Adrenal gland (tissue), 12 donors: ENCODE measurements around the gene LPP. TPM values are rescaled to one million over a fixed set of nuclear protein-coding genes. Genes with fewer than 3 reads are reported as not detected.

Experiments used
- DNase-seq, 7 donors: peaks; one replicate each; pipeline ENCODE4 v3.0.0-alpha.2; 2019 to 2020
- H3K27ac ChIP-seq, 5 donors: fragments of 200-600 bp; sonication (generic) in 4 of 5; 1 replicate in 3 of 5; 2 replicates in 2 of 5; pipeline versions ENCODE4 v1.5.1 to v1.8.0; 2016 to 2020; ENCODE audit warnings: mild to moderate bottlenecking in 1 of 5
- H3K27me3 ChIP-seq: fragments of 200-600 bp; 2 replicates; pipeline ENCODE4 v1.8.0; 2021
- H3K36me3 ChIP-seq, 2 donors: fragments of 200-600 bp; replicated peaks in 1 of 2; 1 replicate in 1 of 2; 2 replicates in 1 of 2; pipeline versions ENCODE4 v1.5.1 to v1.8.0; 2018 to 2022
- H3K4me1 ChIP-seq, 2 donors: fragments of 200-600 bp; replicated peaks in 1 of 2; 1 replicate in 1 of 2; 2 replicates in 1 of 2; pipeline versions ENCODE4 v1.5.1 to v1.8.0; 2018 to 2021
- H3K4me3 ChIP-seq, 4 donors: fragments of 200-600 bp; sonication (generic) in 3 of 4; one replicate each; pipeline ENCODE4 v1.5.1; 2016 to 2018
- H3K9me3 ChIP-seq, 3 donors: fragments of 200-600 bp; sonication (generic) in 1 of 3; replicated peaks in 1 of 3; 1 replicate in 2 of 3; 2 replicates in 1 of 3; pipeline versions ENCODE4 v1.5.1 to v1.8.0; 2016 to 2021
- CTCF ChIP-seq, 6 experiments: fragments of 450-650 bp in 4 of 6; fragments of 200-600 bp in 2 of 6; sonication (generic) in 1 of 6; IDR thresholded peaks; 1 replicate in 5 of 6; 2 replicates in 1 of 6; pipeline versions ENCODE4 v1.5.1 to v1.8.0; 2016 to 2021; ENCODE audit warnings: antibody characterized with exemption in 6 of 6, mild to moderate bottlenecking in 2 of 6, moderate library complexity in 1 of 6
- POLR2A ChIP-seq, 2 donors: fragments of 450-650 bp; IDR thresholded peaks; one replicate each; pipeline ENCODE4 v1.6.1; 2017; ENCODE audit warnings: antibody characterized with exemption in 2 of 2, mild to moderate bottlenecking in 2 of 2, moderate library complexity in 1 of 2
- WGBS, 4 donors: extraction: QIAGEN DNeasy Blood & Tissue Kit in 2 of 4; methylation state at CpG; one replicate each; pipeline versions ENCODE4 v1.1.5 to v1.1.7; 2013 to 2017; 5-methylcytosine and 5-hydroxymethylcytosine counted together
- intact Hi-C, 2 donors: fragments of 100-400 bp; cut with DNase I; formaldehyde crosslinking; loops; one replicate each; pipeline versions ENCODE4 v1.14.1 to v1.15.0; 2022 to 2023
- polyA plus RNA-seq, 3 donors: library from polyadenylated mRNA; stranded (reverse); fragments of 200-250 nt in 2 of 3; fragments of 350-450 nt in 1 of 3; fragmentation: Illumina TruSeq in 1 of 3; extraction: RNeasy Lipid Tissue Mini Kit (QIAGEN cat#74804) in 1 of 3; gene quantifications; one replicate each; pipeline ENCODE4 v1.2.3, GENCODE V29; 2013 to 2014
- total RNA-seq, 9 donors: library from RNA; depleted of rRNA in 4 of 9; stranded (reverse); fragments of >200 nt in 4 of 9; fragments of 120-200 nt in 1 of 9; fragmentation: NEBNext Ultra II Directional in 1 of 9; extraction: Animal tissue kit (Norgen Biotek cat#: 25700) in 1 of 9; gene quantifications; one replicate each; pipeline versions ENCODE4 v1.1.0 to v1.2.4, GENCODE V29; 2013 to 2023
- donor health status: healthy with polysubstance abuse.
- donor health status: Bipolar disorder and iron deficiency.
- donor health status: DM: yes; HTN: yes; CAD: no.
- donor health status: DM: no; HTN: no; CAD: no.
- donor health status: DM: no; HTN: no; CAD: no.
- donor health status: DM: yes; HTN: yes; CAD: no.

LPP gene
- total and polyA plus RNA-seq, 12 donors, result 7.0 to 170 (median 101) TPM

DNA sequence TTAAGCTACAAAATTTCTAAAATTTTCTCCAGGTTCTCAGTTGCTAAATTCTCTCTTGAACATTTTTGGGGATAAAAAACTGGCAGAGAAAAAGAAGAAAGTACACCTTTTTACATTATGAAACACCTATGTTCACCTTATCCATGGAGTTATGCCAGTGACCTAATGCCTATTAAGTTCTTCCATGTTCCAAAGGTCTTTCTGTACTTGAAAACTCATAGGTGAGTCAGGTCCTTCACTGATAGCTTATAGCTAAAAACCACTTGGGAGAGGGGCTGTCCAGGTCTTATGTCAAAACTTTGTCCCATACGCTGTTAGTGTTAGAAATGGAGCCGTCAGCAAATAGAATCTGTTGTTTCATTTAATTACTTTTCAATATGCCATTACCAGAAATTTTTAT, 530.3 kb downstream of the LPP start:
- no peak for TF ChIP-seq CTCF (IDR thresholded peaks at IDR 0.05)
- H3K4me1 ChIP-seq, result peaks cover 18 to 66% of the 10 kb centered on the region in 2 donors
- 77 to 99% (median 98%) methylated on average over 2 of the region's 2 CpGs for WGBS, 4 donors
- no peaks in the 10 kb centered on the region for H3K36me3 ChIP-seq
- H3K27me3 ChIP-seq, result no peaks in the 10 kb centered on the region
- H3K27ac ChIP-seq, result no peak overlapping the region
- DNase-seq, result no peak
- intact Hi-C loops, result no loop called here
- H3K4me3 ChIP-seq, result no peak overlapping the region
- H3K9me3 ChIP-seq, result no peaks in the 10 kb centered on the region

DNA sequence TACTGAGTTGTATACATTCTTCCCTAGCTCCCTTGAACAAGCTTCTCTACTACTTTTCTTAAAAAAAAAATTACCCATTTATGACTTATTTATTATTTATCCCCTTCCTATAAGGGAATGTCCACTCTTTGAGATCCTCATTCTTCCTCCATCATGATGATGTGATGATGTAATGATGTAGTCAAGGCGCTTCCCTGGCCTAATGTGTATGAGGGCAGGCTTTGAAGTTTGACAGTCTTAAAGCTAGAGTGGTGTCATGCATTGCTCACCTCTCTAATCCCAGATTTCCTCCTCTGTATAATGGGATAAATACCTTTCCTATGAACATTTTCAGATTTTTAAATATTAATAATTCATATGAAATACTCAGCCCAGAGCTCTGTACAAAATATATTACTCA, 531.8 kb downstream of the LPP start:
- Histone ChIP-seq H3K36me3 (no peaks in the 10 kb centered on the region), H3K27ac (no peak overlapping the region), H3K4me1 (peaks cover 20 to 64% of the 10 kb centered on the region in 2 donors), H3K9me3 (no peaks in the 10 kb centered on the region), H3K4me3 (no peak overlapping the region), H3K27me3 (no peaks in the 10 kb centered on the region)
- intact Hi-C loops, result no loop called here
- no peak for DNase-seq
- TF ChIP-seq CTCF (IDR thresholded peaks at IDR 0.05) (no peak), POLR2A (IDR thresholded peaks at IDR 0.05) (no peak)
- WGBS, 4 donors, result 96 to 100% (median 98%) methylated on average over 1 of the region's 1 CpG

- Histone ChIP-seq H3K27ac (peak overlapping the region in 1 of 5 donors; percentile 2), H3K4me3 (no peak overlapping the region), H3K27me3 (no peaks in the 10 kb centered on the region), H3K36me3 (no peaks in the 10 kb centered on the region), H3K4me1 (peaks cover 20 to 68% of the 10 kb centered on the region in 2 donors), H3K9me3 (no peaks in the 10 kb centered on the region)
- TF ChIP-seq POLR2A (IDR thresholded peaks at IDR 0.05) (no peak), CTCF (IDR thresholded peaks at IDR 0.05) (no peak)
- 61 to 87% (median 80%) methylated on average over 2 of the region's 2 CpGs for WGBS, 4 donors
- intact Hi-C loops, result no loop called here
- DNase-seq, result no peak
These were observed 532.4 kb downstream of the LPP start for GRCh38 chr3:188686324-188686723.

DNA sequence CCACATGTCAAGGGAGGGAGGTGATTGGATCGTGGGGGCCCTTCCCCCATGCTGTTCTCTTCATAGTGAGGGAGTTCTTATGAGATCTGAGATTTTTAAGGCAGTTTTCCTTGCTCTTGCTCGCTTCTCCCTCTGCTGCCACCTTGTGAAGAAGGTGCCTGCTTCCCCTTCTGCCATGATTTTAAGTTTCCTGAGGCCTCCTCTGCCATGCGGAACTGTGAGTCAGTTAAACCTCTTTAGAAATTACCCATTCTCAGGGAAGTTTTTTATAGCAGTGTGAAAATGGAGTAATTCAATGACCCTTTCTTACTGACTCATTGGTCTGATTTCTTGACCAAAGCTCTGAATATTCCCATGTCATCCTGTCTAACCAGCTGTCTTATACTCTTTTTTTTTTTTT, 533.4 kb downstream of the LPP start:
- no peak for TF ChIP-seq POLR2A (IDR thresholded peaks at IDR 0.05)
- TF ChIP-seq CTCF (IDR thresholded peaks at IDR 0.05), result peak in 2 of 6 experiments; percentile 7 to 23
- 56 to 86% (median 70%) methylated on average over 3 of the region's 3 CpGs for WGBS, 4 donors
- no peak overlapping the region for H3K4me3 ChIP-seq
- H3K27ac ChIP-seq, result no peak overlapping the region
- no peaks in the 10 kb centered on the region for H3K36me3 ChIP-seq
- no peaks in the 10 kb centered on the region for H3K27me3 ChIP-seq
- peak in 4 of 7 donors; percentile 18 to 57 (median 32) for DNase-seq
- H3K4me1 ChIP-seq, result peaks cover 20 to 64% of the 10 kb centered on the region in 2 donors
- intact Hi-C loops, result no loop called here
- no peaks in the 10 kb centered on the region for H3K9me3 ChIP-seq
